Omental fat pad (tissue), 4 donors: ENCODE measurements around the gene TACC2. TPM values are rescaled to one million over a fixed set of nuclear protein-coding genes. Genes with fewer than 3 reads are reported as not detected.

Source experiments
- ATAC-seq: fragments of 150-250 bp; one replicate; pipeline ENCODE4 v1.9.1; 2016; ENCODE audit warnings: mild to moderate bottlenecking, moderate library complexity; ENCODE audit not compliant: low FRiP score
- DNase-seq: peaks from one replicate; pipeline ENCODE4 v3.0.0-alpha.2; 2019; ENCODE audit warnings: low spot score
- total RNA-seq, 4 donors: library from RNA; depleted of rRNA; stranded (reverse); fragments of >200 nt; gene quantifications; one replicate each; pipeline ENCODE4 v1.1.0, GENCODE V29; 2016
- TF ChIP-seq, protein P1 (sequence below), 3 donors: fragments of 450-650 bp; IDR thresholded peaks; one replicate each; pipeline ENCODE4 v1.5.1; 2016 to 2017; ENCODE audit warnings: antibody characterized with exemption in 3 of 3, mild to moderate bottlenecking in 3 of 3, moderate library complexity in 2 of 3

TACC2 gene
- total RNA-seq, 4 donors from 2014 or later, result 23.8 to 33.6 (median 29.4) TPM

DNA sequence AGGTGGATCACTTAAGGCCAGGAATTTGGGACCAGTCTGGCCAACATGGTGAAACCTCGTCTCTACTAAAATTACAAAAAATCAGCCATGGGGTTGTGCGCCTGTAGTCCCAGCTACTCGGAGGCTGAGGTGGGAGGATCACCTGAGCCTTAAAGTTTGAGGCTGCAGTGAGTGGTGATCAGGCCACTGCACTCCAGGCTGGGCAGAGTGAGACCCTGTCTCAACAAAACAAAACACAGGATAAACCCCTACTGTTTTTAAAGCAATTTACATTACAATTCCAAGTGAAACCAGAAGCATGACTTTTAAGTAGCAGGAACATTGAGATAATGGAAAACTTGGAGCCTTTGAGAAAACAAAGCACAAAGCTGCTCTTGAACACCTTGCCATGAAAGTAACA, 189.7 kb downstream of the TACC2 start:
- ATAC-seq (no peak), DNase-seq (no peak)
- TF ChIP-seq, protein P1, sequence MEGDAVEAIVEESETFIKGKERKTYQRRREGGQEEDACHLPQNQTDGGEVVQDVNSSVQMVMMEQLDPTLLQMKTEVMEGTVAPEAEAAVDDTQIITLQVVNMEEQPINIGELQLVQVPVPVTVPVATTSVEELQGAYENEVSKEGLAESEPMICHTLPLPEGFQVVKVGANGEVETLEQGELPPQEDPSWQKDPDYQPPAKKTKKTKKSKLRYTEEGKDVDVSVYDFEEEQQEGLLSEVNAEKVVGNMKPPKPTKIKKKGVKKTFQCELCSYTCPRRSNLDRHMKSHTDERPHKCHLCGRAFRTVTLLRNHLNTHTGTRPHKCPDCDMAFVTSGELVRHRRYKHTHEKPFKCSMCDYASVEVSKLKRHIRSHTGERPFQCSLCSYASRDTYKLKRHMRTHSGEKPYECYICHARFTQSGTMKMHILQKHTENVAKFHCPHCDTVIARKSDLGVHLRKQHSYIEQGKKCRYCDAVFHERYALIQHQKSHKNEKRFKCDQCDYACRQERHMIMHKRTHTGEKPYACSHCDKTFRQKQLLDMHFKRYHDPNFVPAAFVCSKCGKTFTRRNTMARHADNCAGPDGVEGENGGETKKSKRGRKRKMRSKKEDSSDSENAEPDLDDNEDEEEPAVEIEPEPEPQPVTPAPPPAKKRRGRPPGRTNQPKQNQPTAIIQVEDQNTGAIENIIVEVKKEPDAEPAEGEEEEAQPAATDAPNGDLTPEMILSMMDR (IDR thresholded peaks at IDR 0.05), result no peak

DNA sequence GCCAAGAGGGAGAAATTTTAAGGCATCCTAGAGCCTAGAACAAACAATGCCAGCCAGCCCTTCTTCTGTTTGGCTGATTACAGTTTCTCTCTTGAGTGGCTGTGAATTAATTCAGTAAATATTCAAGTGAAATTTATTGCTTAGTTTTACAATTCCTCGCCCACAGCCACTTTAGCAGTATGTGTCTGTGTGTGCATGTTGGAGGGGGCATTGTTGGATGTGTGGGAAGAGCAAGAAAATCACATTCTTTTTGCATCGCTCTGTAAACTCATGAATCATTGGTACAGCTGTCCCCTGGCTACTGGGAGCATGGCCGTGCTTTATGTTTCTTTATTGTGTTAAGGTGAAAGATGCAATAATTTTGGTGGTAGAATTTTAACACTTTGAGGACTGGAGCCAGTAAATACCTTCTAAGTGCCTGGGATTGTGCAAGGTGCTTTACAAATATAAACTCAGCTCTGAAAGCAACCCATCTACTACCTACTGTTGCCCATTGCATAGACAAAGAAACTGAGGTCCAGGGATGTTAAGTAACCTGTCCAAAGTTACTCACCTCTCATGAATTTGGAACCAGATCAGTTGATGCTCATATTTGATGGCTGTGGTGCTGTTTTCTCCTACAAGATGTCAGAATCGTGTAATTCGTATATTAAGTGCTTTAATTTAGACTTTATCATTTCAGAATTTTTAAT, 192.2 kb downstream of the TACC2 start:
- TF ChIP-seq, protein P1 (IDR thresholded peaks at IDR 0.05), result no peak

DNA sequence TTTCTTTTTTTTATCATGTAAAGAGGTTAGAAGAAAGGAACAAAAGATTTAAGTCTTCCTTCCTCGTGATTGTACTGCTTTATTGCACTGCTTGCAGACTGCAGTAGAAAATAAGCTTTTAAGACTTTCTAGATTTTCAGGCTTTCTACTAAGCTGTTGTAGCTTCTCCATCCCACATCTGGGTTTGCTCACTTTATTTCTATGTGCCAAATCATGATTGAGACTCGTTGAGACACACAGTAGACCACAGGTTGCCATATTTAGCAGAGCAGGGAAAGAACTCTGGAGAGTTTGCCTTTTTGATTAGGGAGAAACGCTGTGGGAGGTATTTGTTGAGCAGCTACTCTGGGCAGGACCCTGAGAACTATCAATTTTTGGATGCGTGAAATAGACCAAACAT, 192.9 kb downstream of the TACC2 start:
- DNase-seq (no peak), ATAC-seq (no peak)
- TF ChIP-seq, protein P1 (IDR thresholded peaks at IDR 0.05), result no peak

More for the DNA sequence above, 192.2 kb downstream of the TACC2 start:
- DNase-seq, result no peak
- ATAC-seq, result no peak

DNA sequence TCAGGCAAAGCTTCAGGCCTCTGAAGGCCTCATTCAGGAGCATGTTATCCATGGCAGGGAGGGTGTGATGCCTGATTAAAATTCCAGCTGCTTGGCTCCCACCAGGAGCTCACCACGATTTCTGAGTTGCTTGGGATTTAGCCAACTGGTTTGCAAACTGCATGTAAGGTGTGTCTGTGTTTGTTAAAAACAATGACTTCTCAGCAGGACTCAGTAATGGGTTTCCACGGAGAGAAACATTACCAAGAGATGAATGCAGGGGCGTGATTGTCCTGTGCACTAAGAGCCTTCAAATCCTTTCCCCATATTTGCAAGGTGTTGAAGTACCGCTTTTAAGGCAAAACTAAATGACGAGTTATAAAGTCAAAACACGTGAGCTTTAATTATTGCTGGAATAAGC, 193.3 kb downstream of the TACC2 start:
- ATAC-seq (no peak), DNase-seq (no peak)
- TF ChIP-seq, protein P1 (IDR thresholded peaks at IDR 0.05), result no peak

DNA sequence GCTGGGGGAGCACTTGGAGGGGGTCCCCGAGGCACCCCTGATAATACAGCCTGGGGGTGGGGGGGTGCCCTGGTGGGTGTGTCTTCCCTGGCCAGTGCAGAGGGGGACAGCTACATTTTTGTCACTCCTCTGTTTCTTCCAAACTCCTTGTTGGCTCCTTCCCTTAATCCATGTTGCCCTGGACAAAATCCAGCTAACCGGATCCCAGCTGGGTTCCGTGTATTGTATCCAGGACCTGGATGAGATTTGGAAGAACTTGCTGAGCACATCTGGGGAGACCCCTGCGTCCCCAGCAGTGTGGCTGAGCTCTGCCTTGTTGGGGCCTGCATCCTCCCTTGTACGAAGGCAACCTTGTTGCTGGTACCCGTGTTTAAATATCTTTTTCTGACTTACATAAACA, 195.3 kb downstream of the TACC2 start:
- TF ChIP-seq, protein P1 (IDR thresholded peaks at IDR 0.05), result no peak
- no peak for DNase-seq
- ATAC-seq, result no peak

DNA sequence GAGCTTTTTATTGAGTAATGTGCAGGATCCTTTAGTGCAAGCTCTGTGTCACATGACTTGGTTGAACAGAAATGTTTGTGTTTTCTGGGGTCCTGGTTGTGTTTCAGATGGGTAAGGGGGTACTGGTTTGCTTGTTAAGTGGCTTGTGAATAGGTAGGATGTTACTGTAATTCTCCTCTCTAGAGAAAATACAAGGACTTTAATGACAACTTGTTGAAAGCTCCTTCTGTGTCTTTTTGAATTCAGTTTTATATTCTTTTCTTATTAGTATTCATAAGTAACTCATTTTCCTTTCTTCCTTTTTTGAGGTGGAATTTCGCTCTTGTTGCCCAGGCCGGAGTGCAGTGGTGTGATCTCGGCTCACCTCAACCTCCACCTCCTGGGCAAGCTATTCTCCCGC, 196.7 kb downstream of the TACC2 start:
- ATAC-seq (no peak), DNase-seq (no peak)
- TF ChIP-seq, protein P1 (IDR thresholded peaks at IDR 0.05), result no peak
